Astrocyte of the spinal cord (primary cell): ENCODE data around the gene DNAJB12.
A peak's percentile ranks its signal among the peaks of the same experiment; 100 is the strongest.
"Not testable (repeated sequence)": the region's sequence is repeated elsewhere in the genome, so short reads cannot be mapped to it uniquely, and the experiment has no call there.

Experiments
- DNase-seq: peaks from one replicate; pipeline ENCODE4 v3.0.0; 2011; ENCODE audit warnings: low read depth, low spot score
- H3K4me3 ChIP-seq: 2 replicates; pipeline ENCODE4 v1.5.1; 2011; ENCODE audit warnings: low read depth, mild to moderate bottlenecking, low read length, moderate library complexity
- in situ Hi-C: cut with HindIII; loops from 2 replicates; pipeline ENCODE4 v1.10.0; 2017; ENCODE audit warnings: low sequenced_read_pairs
- TF ChIP-seq, protein P1 (sequence below): IDR thresholded peaks from 2 replicates; pipeline ENCODE4 v1.5.1; 2012; ENCODE audit warnings: low read depth, mild to moderate bottlenecking, low read length, inconsistent platforms

Gene DNAJB12

DNA sequence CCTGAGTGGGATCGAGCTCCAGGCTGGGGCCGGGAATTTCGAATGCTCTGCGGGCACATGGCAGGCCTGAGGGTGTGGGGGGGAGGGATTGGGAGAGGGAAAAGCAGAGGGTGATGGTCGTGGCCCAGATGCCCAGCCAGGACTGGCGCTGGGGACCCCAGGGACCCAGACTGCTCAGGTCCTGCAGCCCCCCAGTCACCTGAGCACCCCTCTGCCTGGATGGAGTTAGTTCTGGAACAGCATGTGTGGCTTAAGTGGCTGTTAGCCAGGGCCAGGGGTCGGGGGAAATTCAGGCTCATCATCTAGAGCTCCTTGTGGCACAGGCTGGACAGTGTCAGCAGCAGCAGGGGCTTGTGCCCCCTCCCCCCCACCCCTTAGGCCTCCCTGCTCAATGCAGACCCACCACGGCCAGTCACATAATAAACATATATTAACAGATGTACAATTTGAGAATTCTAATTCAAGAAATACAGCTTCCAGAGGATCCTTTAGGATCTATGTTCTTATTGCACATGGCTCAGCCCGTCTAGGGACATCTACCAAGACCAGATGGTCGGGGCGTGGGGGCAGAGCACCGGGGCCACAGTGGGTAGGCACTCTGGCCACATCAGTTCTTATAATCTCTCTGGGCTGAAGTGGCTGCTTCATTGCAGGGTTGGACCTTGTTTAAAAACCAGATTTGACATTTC, 22.2 kb downstream of the DNAJB12 start:
- DNase-seq: no peak
- no peak overlapping the region for H3K4me3 ChIP-seq
- in situ Hi-C loops: no loop called here
- TF ChIP-seq, protein P1, sequence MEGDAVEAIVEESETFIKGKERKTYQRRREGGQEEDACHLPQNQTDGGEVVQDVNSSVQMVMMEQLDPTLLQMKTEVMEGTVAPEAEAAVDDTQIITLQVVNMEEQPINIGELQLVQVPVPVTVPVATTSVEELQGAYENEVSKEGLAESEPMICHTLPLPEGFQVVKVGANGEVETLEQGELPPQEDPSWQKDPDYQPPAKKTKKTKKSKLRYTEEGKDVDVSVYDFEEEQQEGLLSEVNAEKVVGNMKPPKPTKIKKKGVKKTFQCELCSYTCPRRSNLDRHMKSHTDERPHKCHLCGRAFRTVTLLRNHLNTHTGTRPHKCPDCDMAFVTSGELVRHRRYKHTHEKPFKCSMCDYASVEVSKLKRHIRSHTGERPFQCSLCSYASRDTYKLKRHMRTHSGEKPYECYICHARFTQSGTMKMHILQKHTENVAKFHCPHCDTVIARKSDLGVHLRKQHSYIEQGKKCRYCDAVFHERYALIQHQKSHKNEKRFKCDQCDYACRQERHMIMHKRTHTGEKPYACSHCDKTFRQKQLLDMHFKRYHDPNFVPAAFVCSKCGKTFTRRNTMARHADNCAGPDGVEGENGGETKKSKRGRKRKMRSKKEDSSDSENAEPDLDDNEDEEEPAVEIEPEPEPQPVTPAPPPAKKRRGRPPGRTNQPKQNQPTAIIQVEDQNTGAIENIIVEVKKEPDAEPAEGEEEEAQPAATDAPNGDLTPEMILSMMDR: no peak

DNA sequence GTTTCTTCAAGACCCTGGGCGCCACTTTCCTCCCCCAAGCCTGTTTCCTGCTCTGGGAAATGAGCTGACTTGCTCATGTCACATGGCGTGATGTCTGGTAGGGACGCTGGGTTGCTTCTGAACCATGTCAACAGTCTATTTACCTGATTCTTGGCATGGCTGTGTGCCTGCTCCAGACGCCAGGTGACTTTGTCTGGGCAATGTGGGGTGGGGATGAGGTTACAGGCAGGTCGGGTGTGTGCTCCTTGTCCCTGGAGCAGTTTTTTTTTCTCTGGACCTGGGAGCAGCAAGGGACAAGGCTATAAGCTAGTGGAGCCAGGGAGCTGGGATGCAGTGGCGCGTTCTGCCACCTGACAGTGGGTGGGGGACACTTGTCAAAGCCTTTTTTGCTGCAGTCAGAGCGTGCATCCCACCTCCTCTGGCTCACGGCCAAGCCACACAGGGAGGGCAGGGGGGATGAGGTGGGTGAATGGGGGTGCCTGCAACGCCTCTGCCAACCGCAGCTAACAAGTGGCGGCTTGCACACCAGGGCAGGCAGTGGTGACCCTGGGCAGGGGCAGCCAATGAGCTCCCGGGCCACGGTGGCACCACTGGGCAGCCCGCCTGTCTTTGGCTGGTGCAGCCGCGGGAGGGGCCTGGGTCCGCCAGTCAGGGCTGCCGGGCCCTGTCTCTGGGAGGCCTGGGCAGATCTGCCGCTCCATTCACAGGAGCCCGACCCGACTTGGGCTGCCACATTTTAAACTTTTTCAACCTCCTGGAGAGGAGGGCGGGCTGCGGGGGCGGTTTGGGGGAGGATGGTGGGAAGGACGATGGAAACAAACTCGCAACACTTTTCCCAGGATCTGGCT, 22.9 kb downstream of the DNAJB12 start:
- peak; percentile 95 for DNase-seq
- TF ChIP-seq, protein P1: peak; percentile 8
- in situ Hi-C loops: no loop called here
- no peak overlapping the region for H3K4me3 ChIP-seq

DNA sequence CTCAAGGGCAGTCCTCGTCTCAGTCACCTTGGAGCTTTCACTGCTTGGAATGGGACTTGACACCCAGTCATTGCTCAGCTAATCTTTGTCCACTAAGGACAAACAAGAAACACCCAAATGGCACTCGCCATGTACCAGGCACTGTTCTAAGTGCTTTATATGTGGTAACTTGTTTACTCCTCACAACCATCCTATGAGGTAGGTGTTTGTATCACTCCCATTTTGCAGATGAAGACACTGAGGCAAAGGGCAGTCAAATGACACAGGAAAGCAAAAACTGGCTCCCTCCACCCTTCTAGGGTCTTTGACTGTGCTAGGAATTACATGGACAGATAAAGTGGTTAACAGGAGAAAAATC, 24.7 kb downstream of the DNAJB12 start:
- DNase-seq: no peak
- TF ChIP-seq, protein P1: no peak
- H3K4me3 ChIP-seq: no peak overlapping the region
- in situ Hi-C loops: no loop called here

DNA sequence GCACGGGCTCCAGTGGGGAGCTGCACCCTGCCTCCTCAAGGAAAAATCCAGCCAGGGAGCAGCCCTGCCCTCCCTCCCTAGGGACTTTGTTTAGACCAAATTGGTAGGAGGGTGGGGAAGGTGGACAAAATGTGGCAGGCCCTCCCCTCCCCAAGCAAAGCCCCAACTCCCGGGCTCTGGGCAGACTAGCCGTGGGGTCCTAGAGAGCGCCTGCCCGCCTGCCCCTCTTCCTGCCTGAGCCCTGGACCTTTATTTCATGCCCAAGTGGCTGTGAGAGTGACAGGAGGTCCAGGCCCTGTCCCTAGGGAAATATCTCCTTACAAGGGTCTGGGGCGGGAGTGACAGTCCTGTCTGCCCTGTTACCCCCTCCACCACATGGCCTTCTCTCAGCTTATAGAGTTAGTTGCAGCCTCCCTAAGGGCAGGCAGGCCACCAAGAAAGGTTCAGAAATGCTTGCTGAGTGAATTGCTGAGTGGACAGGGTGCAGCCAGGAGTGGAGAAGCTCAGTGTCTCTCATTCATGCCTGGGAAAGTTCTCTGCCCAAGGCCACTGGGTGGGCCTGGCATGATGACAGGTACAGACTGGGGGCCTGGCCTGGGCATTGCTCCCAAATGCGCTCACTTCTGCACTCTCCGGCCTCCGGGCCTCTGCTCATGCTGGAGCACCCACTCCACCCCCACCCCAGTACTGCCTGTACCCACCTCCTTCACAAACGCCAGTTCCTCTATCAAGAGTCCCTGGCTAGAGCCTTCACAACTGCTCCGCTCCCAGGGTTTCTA, 25.2 kb downstream of the DNAJB12 start:
- no peak for DNase-seq
- in situ Hi-C loops: no loop called here
- no peak overlapping the region for H3K4me3 ChIP-seq
- TF ChIP-seq, protein P1: no peak

DNA sequence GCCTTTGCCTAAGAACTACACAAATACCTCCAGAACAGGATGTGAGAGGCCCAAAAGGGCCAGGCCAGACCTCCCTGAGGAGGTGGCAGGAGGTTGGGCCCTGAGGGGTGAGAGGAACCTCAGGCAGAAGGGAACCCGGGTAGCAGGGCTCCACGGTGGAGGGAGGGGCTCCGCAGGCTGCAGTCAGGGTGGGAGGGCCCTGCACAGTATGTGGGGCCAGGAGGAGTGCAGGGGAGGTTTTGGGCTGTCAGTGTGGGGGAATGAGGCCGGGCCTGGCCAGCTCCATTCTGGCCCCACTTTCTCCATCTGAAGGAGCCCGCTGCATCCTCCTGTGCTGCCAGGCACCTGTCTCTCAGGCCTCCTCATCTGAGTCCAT, 25.9 kb downstream of the DNAJB12 start:
- TF ChIP-seq, protein P1: no peak
- H3K4me3 ChIP-seq: no peak overlapping the region
- DNase-seq: no peak
- in situ Hi-C loops: no loop called here

DNA sequence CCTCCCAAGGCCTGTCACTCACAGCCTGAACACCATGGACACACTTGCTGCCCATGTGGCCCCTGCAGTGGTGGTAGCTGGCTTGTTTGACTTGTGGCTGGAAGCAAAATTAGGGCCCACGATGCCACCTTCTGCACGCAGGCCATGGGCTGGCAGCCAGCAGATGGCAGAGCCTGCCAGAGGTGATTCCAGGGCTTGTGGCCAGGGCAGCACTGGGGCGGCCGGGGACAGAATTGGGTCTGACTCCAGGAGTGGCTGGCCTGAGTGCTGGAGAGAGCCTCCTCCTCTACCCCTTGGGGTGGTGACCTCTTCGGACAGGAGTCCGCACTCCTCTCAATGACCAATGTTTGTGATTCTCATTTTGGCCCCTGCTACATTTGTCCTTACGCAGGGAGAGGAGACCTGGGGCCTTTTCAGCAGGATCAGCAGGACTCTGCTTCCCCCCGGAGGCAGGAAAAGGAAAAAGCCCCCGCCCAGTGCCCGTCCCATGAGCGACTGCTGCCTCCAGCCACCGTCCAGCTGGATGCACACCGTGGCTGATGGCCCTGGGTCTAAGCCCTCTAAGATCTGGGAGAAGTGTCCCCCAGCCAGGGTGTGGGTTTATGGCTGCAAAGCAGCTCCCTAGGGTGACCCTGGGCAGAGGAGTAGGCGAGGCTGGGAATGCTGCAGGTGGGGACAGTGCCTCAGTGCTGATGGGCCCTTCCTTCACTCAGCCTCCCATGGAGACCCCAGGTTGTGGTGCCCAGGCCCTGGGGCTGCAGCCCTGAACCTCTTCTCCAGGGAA, 26.5 kb downstream of the DNAJB12 start:
- in situ Hi-C loops: no loop called here
- H3K4me3 ChIP-seq: no peak overlapping the region
- peak; percentile 68 for DNase-seq
- TF ChIP-seq, protein P1: peak; percentile 78

DNA sequence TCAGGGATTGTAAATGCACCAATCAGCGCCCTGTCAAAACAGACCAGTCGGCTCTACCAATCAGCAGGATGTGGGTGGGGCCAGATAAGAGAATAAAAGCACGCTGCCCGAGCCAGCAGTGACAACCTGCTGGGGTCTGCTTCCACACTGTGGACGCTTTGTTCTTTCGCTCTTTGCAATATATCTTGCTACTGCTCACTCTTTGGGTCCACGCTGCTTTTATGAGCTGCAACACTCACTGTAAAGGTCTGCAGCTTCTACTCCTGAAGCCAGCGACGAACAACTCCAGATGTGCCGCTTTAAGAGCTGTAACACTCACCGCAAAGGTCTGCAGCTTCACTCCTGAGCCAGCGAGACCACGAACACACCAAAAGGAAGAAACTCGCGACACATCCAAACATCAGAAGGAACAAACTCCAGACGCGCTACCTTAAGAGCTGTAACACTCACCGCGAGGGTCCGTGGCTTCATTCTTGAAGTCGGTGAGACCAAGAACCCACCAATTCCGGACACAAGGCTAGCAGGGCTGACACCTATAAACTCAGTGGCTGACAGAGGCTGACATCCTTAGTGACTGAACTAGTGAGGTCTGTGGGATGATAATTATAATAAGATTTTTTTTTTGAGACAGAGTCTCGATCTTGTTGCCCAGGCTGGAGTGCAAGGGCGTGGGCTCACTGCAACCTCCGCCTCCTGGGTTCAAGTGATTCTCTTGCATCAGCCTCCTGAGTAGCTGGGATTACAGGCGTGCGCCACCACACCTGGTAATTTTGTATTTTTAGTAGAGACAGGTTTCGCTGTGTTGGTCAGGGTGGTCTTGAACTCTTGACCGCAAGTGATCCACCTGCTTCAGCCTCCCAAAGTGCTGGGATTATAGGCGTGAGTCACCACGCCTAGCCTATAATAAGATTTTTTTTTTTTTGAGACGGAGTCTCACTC, 27.8 kb downstream of the DNAJB12 start:
- in situ Hi-C loops, H3K4me3 ChIP-seq, DNase-seq: not testable (repeated sequence)
